BJ (cell line): ENCODE results near the gene KRT3. TPM values are rescaled to one million over a fixed set of nuclear protein-coding genes. Genes with fewer than 3 reads are reported as not detected.

Source experiments
- CTCF ChIA-PET: fragments of 350-600 bp; formaldehyde crosslinking; extraction: SDS; loops from one replicate; lab custom pipeline; 2021; ENCODE audit warnings: antibody characterized with exemption, inconsistent platforms; lab: Yijun Ruan, JAX
- POLR2A ChIA-PET: fragments of 300-600 bp; sonication (Branson Sonifier 250); formaldehyde crosslinking; extraction: SDS; loops from one replicate; lab custom pipeline; 2021; ENCODE audit warnings: antibody characterized with exemption; lab: Charles Lee
- DNase-seq: peaks from one replicate; pipeline ENCODE4 v3.0.0-alpha.2; 2011; ENCODE audit warnings: low read depth
- H3K27me3 ChIP-seq: 2 replicates; pipeline ENCODE4 v1.6.0; 2011; ENCODE audit warnings: low read length; ENCODE audit not compliant: control insufficient read depth, insufficient read depth
- H3K36me3 ChIP-seq: 2 replicates; pipeline ENCODE4 v1.5.1; 2011; ENCODE audit warnings: low read length; ENCODE audit not compliant: control insufficient read depth, insufficient read depth
- H3K4me3 ChIP-seq: 2 replicates; pipeline ENCODE4 v1.5.1; 2011; ENCODE audit warnings: low read depth, mild to moderate bottlenecking, control low read depth, low read length
- CTCF ChIP-seq: IDR thresholded peaks from 2 replicates; pipeline ENCODE4 v1.5.1; 2011; ENCODE audit warnings: low read depth, mild to moderate bottlenecking, control low read depth, inconsistent platforms, low read length, moderate library complexity; ENCODE audit not compliant: insufficient read depth
- polyA plus RNA-seq: library from polyadenylated mRNA; depleted of rRNA; stranded (reverse); fragments of >200 nt; gene quantifications from 2 replicates; pipeline ENCODE4 v1.2.3, GENCODE V29; 2011

KRT3 gene
- polyA plus RNA-seq, 1 experiment: not detected

GRCh38 chr12:52835271-52836041 lies 39.5 kb upstream of the KRT3 start:
- POLR2A ChIA-PET: no interaction called here
- no peak for TF ChIP-seq CTCF
- H3K27me3 ChIP-seq: no peaks in the 10 kb centered on the region; the same call in 1 of the 2 replicates
- H3K36me3 ChIP-seq: no peaks in the 10 kb centered on the region
- H3K4me3 ChIP-seq: no peak overlapping the region
- no peak for DNase-seq
- CTCF ChIA-PET: interaction anchor here (1.7 kb wide), 1 partner anchor 18 kb away, joined by 3 read pairs; no protein-coding TSS in a partner anchor

GRCh38 chr12:52834727-52835001 lies 38.7 kb upstream of the KRT3 start:
- no peaks in the 10 kb centered on the region for H3K36me3 ChIP-seq
- no peak overlapping the region for H3K4me3 ChIP-seq
- no peaks in the 10 kb centered on the region; the same call in 1 of the 2 replicates for H3K27me3 ChIP-seq
- no peak for TF ChIP-seq CTCF
- no peak for DNase-seq
- ChIA-PET CTCF (no interaction called here), POLR2A (no interaction called here)

GRCh38 chr12:52833922-52834726 lies 38.2 kb upstream of the KRT3 start, which contains the start of gene KRT79:
TSS of gene KRT79 (minus strand) at chr12:52834311. CDS start at chr12:52834260, 51 bp downstream.
- TF ChIP-seq CTCF: no peak
- CTCF ChIA-PET: no interaction called here
- Histone ChIP-seq H3K4me3 (no peak within 1 kb of the TSS), H3K36me3 (no peaks in the 10 kb centered on the region), H3K27me3 (no peaks in the 10 kb centered on the region; the same call in 1 of the 2 replicates)
- no peak for DNase-seq
- POLR2A ChIA-PET: no interaction called here

- ChIA-PET CTCF (interaction anchor here (0.6 kb wide), 1 partner anchor 1361 kb away, joined by 3 read pairs; no protein-coding TSS in a partner anchor), POLR2A (no interaction called here)
- no peak overlapping the region for H3K4me3 ChIP-seq
- H3K36me3 ChIP-seq: no peaks in the 10 kb centered on the region
- DNase-seq: no peak
- H3K27me3 ChIP-seq: peaks cover 3% of the 10 kb centered on the region; the same call in 1 of the 2 replicates
- no peak for TF ChIP-seq CTCF
Measured at GRCh38 chr12:52832985-52833905, 37.3 kb upstream of the KRT3 start.
